Uterus (tissue), 2 donors: ENCODE results near the gene ITSN1.

Source experiments
- CTCF ChIP-seq, 4 experiments: fragments of 200-600 bp in 2 of 4; fragments of 450-650 bp in 2 of 4; sonication (generic) in 2 of 4; IDR thresholded peaks; one replicate each; pipeline ENCODE4 v1.5.1; 2016 to 2019; ENCODE audit warnings: antibody characterized with exemption in 4 of 4, mild to moderate bottlenecking in 2 of 4, moderate library complexity in 1 of 4
- POLR2A ChIP-seq, 2 donors: fragments of 450-650 bp; IDR thresholded peaks; one replicate each; pipeline ENCODE4 v1.6.1; 2016; ENCODE audit warnings: antibody characterized with exemption in 2 of 2, mild to moderate bottlenecking in 1 of 2, moderate library complexity in 1 of 2

GRCh38 chr21:33883118-33883517 is 240.8 kb downstream of the ITSN1 start:
- TF ChIP-seq CTCF (IDR thresholded peaks at IDR 0.05): no peak
- no peak for TF ChIP-seq POLR2A (IDR thresholded peaks at IDR 0.05)
